Measurements from ENCODE around the gene PIP5K1B. TPM values are rescaled to one million over a fixed set of nuclear protein-coding genes. Genes with fewer than 3 reads are reported as not detected.

The PIP5K1B gene
- total RNA-seq, 4 donors from 2014 or later: 0.63 to 1.6 (median 0.98) TPM

GRCh38 chr9:68769852-68770251, 64.8 kb downstream of the PIP5K1B start:
- H3K27me3 ChIP-seq: no peaks in the 10 kb centered on the region
- TF ChIP-seq POLR2A (IDR thresholded peaks at IDR 0.05) (no peak), CTCF (IDR thresholded peaks at IDR 0.05) (no peak)
- H3K9me3 ChIP-seq: no peaks in the 10 kb centered on the region
- no peaks in the 10 kb centered on the region for H3K36me3 ChIP-seq
- no peak overlapping the region for H3K27ac ChIP-seq
- 78 to 86% methylated on average over 5 of the region's 5 CpGs for WGBS, 2 donors
- intact Hi-C loops (cut with DNase I): no loop called here
- no peak for DNase-seq
- H3K4me1 ChIP-seq: no peaks in the 10 kb centered on the region
- no peak overlapping the region for H3K4me3 ChIP-seq (replicated peaks in 1 of 3)

- no peak overlapping the region for H3K27ac ChIP-seq
- H3K4me3 ChIP-seq (replicated peaks in 1 of 3): no peak overlapping the region
- no peaks in the 10 kb centered on the region for H3K36me3 ChIP-seq
- 64 to 74% methylated on average over 1 of the region's 1 CpG for WGBS, 2 donors
- TF ChIP-seq POLR2A (IDR thresholded peaks at IDR 0.05): no peak
- TF ChIP-seq CTCF (IDR thresholded peaks at IDR 0.05): no peak
- DNase-seq: no peak
- H3K27me3 ChIP-seq: no peaks in the 10 kb centered on the region
- no peaks in the 10 kb centered on the region for H3K4me1 ChIP-seq
- intact Hi-C loops (cut with DNase I): no loop called here
- H3K9me3 ChIP-seq: no peaks in the 10 kb centered on the region
Measured at GRCh38 chr9:68771376-68771775, 66.3 kb downstream of the PIP5K1B start.

GRCh38 chr9:68775003-68775730, 70.1 kb downstream of the PIP5K1B start:
- no peaks in the 10 kb centered on the region for H3K9me3 ChIP-seq
- no peak for DNase-seq
- 85 to 86% methylated on average over 5 of the region's 5 CpGs for WGBS, 2 donors
- no peak overlapping the region for H3K27ac ChIP-seq
- no peak overlapping the region for H3K4me3 ChIP-seq (replicated peaks in 1 of 3)
- no peaks in the 10 kb centered on the region for H3K27me3 ChIP-seq
- peaks cover 0 to 4% of the 10 kb centered on the region in 2 donors for H3K4me1 ChIP-seq
- TF ChIP-seq CTCF (IDR thresholded peaks at IDR 0.05): no peak
- no peak for TF ChIP-seq POLR2A (IDR thresholded peaks at IDR 0.05)
- H3K36me3 ChIP-seq: no peaks in the 10 kb centered on the region
- intact Hi-C loops (cut with DNase I): no loop called here

- H3K27ac ChIP-seq: no peak overlapping the region
Measured at GRCh38 chr9:68777070-68777763, 72.2 kb downstream of the PIP5K1B start.

More at GRCh38 chr9:68777070-68777763, 72.2 kb downstream of the PIP5K1B start:
- no peaks in the 10 kb centered on the region for H3K36me3 ChIP-seq
- TF ChIP-seq POLR2A (IDR thresholded peaks at IDR 0.05) (no peak), CTCF (IDR thresholded peaks at IDR 0.05) (no peak)
- H3K4me1 ChIP-seq: peaks cover 18 to 19% of the 10 kb centered on the region in 2 donors
- no peak for DNase-seq
- no peaks in the 10 kb centered on the region for H3K9me3 ChIP-seq
- intact Hi-C loops (cut with DNase I): no loop called here
- 91 to 93% methylated on average over 2 of the region's 2 CpGs for WGBS, 2 donors
- no peaks in the 10 kb centered on the region for H3K27me3 ChIP-seq
- H3K4me3 ChIP-seq (replicated peaks in 1 of 3): no peak overlapping the region
